HT-29 (cell line): ENCODE data around the gene PPP2R2D. TPM values are rescaled to one million over a fixed set of nuclear protein-coding genes. Genes with fewer than 3 reads are reported as not detected.
"Not testable (repeated sequence)": the region's sequence is repeated elsewhere in the genome, so short reads cannot be mapped to it uniquely, and the experiment has no call there.

Experiments used
- DNase-seq: peaks from one replicate; pipeline ENCODE4 v3.0.0-alpha.2; 2015; ENCODE audit warnings: low spot score
- total RNA-seq: library from RNA; depleted of rRNA; stranded (reverse); fragments of >200 nt; shearing (Covaris generic); gene quantifications from 2 replicates; pipeline ENCODE4 v1.2.3, GENCODE V29; 2014

PPP2R2D gene
- total RNA-seq, 1 experiment from 2014 or later, result 30.3 TPM

GRCh38 chr10:131907679-131908078 lies 6.9 kb downstream of the PPP2R2D start:
- no peak for DNase-seq

- DNase-seq, result no peak
These were observed 7.3 kb downstream of the PPP2R2D start for GRCh38 chr10:131908151-131908550.

- no peak for DNase-seq
These were observed 8.4 kb downstream of the PPP2R2D start for GRCh38 chr10:131909014-131909808.

- DNase-seq, result no peak
These were observed 9.1 kb downstream of the PPP2R2D start for GRCh38 chr10:131909929-131910328.

- DNase-seq, result no peak
These were observed 10.0 kb downstream of the PPP2R2D start for GRCh38 chr10:131910663-131911314.

GRCh38 chr10:131911451-131911850 lies 10.6 kb downstream of the PPP2R2D start:
- no peak for DNase-seq

GRCh38 chr10:131912620-131913019 lies 11.8 kb downstream of the PPP2R2D start:
- DNase-seq, result no peak

GRCh38 chr10:131915484-131915883 lies 14.7 kb downstream of the PPP2R2D start:
- DNase-seq, result no peak

GRCh38 chr10:131915990-131916766 lies 15.4 kb downstream of the PPP2R2D start:
- DNase-seq, result no peak

- not testable (repeated sequence) for DNase-seq
These were observed 16.0 kb downstream of the PPP2R2D start for GRCh38 chr10:131916767-131917160.

- not testable (repeated sequence) for DNase-seq
These were observed 16.7 kb downstream of the PPP2R2D start for GRCh38 chr10:131917496-131917895.

- DNase-seq, result not testable (repeated sequence)
These were observed 18.7 kb downstream of the PPP2R2D start for GRCh38 chr10:131919461-131919860.

GRCh38 chr10:131920151-131920550 lies 19.3 kb downstream of the PPP2R2D start:
- no peak for DNase-seq

- no peak for DNase-seq
These were observed 19.9 kb downstream of the PPP2R2D start for GRCh38 chr10:131920693-131921092.

- DNase-seq, result no peak
These were observed 20.4 kb downstream of the PPP2R2D start for GRCh38 chr10:131921184-131921583.

GRCh38 chr10:131923038-131923756 lies 22.4 kb downstream of the PPP2R2D start:
- DNase-seq, result no peak

- no peak for DNase-seq
These were observed 24.3 kb downstream of the PPP2R2D start for GRCh38 chr10:131925011-131925649.

GRCh38 chr10:131925716-131926115 lies 24.9 kb downstream of the PPP2R2D start:
- DNase-seq, result no peak

GRCh38 chr10:131926253-131926652 lies 25.4 kb downstream of the PPP2R2D start:
- no peak for DNase-seq

- DNase-seq, result no peak
These were observed 26.2 kb downstream of the PPP2R2D start for GRCh38 chr10:131926743-131927595.
